Hepatocyte (in vitro differentiated cells): ENCODE data around the gene ELL. TPM values are rescaled to one million over a fixed set of nuclear protein-coding genes. Genes with fewer than 3 reads are reported as not detected.

Source experiments
- DNase-seq: peaks from one replicate; pipeline ENCODE4 v3.0.0-alpha.2; 2016; ENCODE audit warnings: low spot score
- H2AFZ ChIP-seq: fragments of 200-600 bp; sonication (generic); 2 replicates; pipeline ENCODE4 v1.6.0; 2016; ENCODE audit warnings: antibody characterized with exemption, mild to moderate bottlenecking
- H3K27ac ChIP-seq: fragments of 200-600 bp; sonication (generic); 2 replicates; pipeline ENCODE4 v1.5.1; 2016; ENCODE audit warnings: mild to moderate bottlenecking
- H3K27me3 ChIP-seq: fragments of 200-600 bp; sonication (generic); 2 replicates; pipeline ENCODE4 v1.6.1; 2016
- H3K36me3 ChIP-seq: fragments of 200-600 bp; sonication (generic); replicated peaks from 2 replicates; pipeline ENCODE4 v1.5.1; 2016; ENCODE audit warnings: low read depth; ENCODE audit not compliant: insufficient read depth
- H3K4me1 ChIP-seq: fragments of 200-600 bp; sonication (generic); 2 replicates; pipeline ENCODE4 v1.5.1; 2016; ENCODE audit warnings: mild to moderate bottlenecking, moderate library complexity; ENCODE audit not compliant: insufficient read depth
- H3K4me2 ChIP-seq: fragments of 200-600 bp; sonication (generic); 2 replicates; pipeline ENCODE4 v1.6.0; 2016
- H3K4me3 ChIP-seq: fragments of 200-600 bp; sonication (generic); 2 replicates; pipeline ENCODE4 v1.5.1; 2016; ENCODE audit warnings: mild to moderate bottlenecking
- H3K79me2 ChIP-seq: fragments of 200-600 bp; sonication (generic); 2 replicates; pipeline ENCODE4 v1.6.0; 2017; ENCODE audit warnings: mild to moderate bottlenecking
- H3K9me2 ChIP-seq: fragments of 200-600 bp; sonication (generic); replicated peaks from 2 replicates; pipeline ENCODE4 v1.6.0; 2017; ENCODE audit warnings: mild to moderate bottlenecking; ENCODE audit not compliant: insufficient read depth
- H3K9me3 ChIP-seq: fragments of 200-600 bp; sonication (generic); 2 replicates; pipeline ENCODE4 v1.5.1; 2016; ENCODE audit warnings: low read depth, mild to moderate bottlenecking
- H4K20me1 ChIP-seq: fragments of 200-600 bp; sonication (generic); 2 replicates; pipeline ENCODE4 v1.6.0; 2016; ENCODE audit warnings: mild to moderate bottlenecking; ENCODE audit not compliant: insufficient read depth, poor library complexity, severe bottlenecking
- EZH2 ChIP-seq: fragments of 200-600 bp; sonication (generic); IDR thresholded peaks from 2 replicates; pipeline ENCODE4 v1.6.1; 2016; ENCODE audit warnings: antibody characterized with exemption, mild to moderate bottlenecking, borderline replicate concordance
- EZH2phosphoT487 ChIP-seq: fragments of 200-600 bp; sonication (generic); IDR thresholded peaks from one replicate; pipeline ENCODE4 v1.6.1; 2018; ENCODE audit warnings: antibody characterized with exemption, mild to moderate bottlenecking, low read depth, moderate library complexity; ENCODE audit not compliant: unreplicated experiment, severe bottlenecking
- WGBS: methylation state at CpG from one replicate; pipeline ENCODE4 v1.1.6; 2016; ENCODE audit warnings: low lambda C conversion rate; ENCODE audit errors: missing lambda C conversion rate; 5-methylcytosine and 5-hydroxymethylcytosine counted together
- polyA plus RNA-seq: library from polyadenylated mRNA; unstranded; fragments of >200 nt; fragmentation: Nextera tagmentation; extraction: Ambion mirVana; gene quantifications from 2 replicates; pipeline ENCODE4 v1.2.1, GENCODE V29; 2016
- total RNA-seq: library from RNA; depleted of rRNA; stranded (reverse); fragments of >200 nt; gene quantifications from 2 replicates; pipeline ENCODE4 v1.2.3, GENCODE V29; 2014
- TF ChIP-seq, protein P1 (sequence below): fragments of 200-600 bp; sonication (generic); IDR thresholded peaks from 2 replicates; pipeline ENCODE4 v1.5.1; 2016; ENCODE audit warnings: antibody characterized with exemption, mild to moderate bottlenecking; ENCODE audit not compliant: poor library complexity

Gene ELL
- total and polyA plus RNA-seq, 2 experiments from 2014 or later, result 11.0 to 15.0 TPM

DNA sequence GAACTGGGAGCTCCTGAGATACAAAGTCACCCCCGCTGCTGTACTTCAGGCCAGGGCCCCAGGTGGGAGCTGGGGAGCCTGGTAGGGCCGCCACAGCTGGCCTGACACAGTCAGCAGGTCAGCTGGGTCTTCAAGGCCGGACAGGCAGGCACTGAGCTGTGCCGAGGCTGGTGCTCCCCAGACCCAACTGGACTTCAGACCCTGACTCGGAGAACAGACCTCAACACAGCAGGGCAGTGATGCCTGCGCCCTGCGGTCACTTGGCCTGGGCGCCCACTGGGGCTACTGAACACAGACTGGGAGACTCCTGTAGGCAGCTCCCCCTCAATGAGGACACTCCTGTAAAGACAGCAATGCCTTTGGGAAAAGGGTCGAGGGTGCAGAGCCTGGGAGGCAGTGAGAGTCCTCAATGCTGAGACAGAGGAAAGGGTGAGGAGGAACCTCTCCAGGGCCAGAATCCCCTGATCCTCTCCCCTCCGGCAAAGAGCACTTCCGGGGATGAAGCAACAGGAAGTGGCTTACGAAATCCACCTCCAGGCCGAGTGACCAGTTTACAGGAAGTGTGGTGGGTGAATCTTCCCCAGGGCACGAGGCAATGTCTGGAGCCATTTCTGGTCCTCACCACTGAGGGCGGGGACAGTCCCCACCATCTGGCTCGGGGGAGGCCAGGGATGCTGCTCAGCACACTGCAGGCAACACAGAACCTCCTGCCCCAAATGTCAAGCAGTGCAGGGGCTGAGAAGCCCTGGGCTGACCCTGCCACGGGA is 43.1 kb downstream of the ELL start:
- Histone ChIP-seq H3K4me2 (peak overlapping the region; percentile 49), H3K27me3 (no peaks in the 10 kb centered on the region), H2AFZ (no peak overlapping the region), H3K9me2 (no peaks in the 10 kb centered on the region), H3K36me3 (no peaks in the 10 kb centered on the region), H3K27ac (peak overlapping the region; percentile 89), H3K79me2 (peaks cover 85% of the 10 kb centered on the region), H3K4me3 (no peak overlapping the region), H4K20me1 (peaks cover 40% of the 10 kb centered on the region), H3K4me1 (peaks cover 23% of the 10 kb centered on the region), H3K9me3 (no peaks in the 10 kb centered on the region)
- peak; percentile 80 for DNase-seq
- TF ChIP-seq EZH2 (no peak), EZH2phosphoT487 (no peak)
- TF ChIP-seq, protein P1, sequence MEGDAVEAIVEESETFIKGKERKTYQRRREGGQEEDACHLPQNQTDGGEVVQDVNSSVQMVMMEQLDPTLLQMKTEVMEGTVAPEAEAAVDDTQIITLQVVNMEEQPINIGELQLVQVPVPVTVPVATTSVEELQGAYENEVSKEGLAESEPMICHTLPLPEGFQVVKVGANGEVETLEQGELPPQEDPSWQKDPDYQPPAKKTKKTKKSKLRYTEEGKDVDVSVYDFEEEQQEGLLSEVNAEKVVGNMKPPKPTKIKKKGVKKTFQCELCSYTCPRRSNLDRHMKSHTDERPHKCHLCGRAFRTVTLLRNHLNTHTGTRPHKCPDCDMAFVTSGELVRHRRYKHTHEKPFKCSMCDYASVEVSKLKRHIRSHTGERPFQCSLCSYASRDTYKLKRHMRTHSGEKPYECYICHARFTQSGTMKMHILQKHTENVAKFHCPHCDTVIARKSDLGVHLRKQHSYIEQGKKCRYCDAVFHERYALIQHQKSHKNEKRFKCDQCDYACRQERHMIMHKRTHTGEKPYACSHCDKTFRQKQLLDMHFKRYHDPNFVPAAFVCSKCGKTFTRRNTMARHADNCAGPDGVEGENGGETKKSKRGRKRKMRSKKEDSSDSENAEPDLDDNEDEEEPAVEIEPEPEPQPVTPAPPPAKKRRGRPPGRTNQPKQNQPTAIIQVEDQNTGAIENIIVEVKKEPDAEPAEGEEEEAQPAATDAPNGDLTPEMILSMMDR, result no peak
- 75% methylated on average over 17 of the region's 17 CpGs for WGBS

DNA sequence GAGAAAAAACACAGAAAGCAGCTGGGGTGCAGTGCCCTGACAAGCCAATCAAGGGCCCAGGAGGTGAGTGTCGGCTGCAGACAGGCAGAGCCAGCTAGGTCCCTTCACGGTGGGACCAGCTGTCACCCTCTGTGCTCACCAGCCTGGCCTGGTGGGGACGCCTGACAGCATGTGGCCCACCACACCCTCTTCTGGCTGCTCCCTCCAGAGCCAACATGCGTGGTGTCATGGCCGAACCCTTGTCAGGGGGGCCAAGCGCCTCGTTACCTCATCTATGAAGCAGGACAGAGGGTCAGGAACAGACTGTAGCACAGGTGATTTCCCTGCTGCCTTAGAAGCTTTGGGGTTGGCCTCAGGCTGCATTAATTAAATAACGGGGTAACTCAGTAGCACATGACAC is 43.9 kb downstream of the ELL start:
- H3K9me2 ChIP-seq, result no peaks in the 10 kb centered on the region
- H3K4me2 ChIP-seq, result no peak overlapping the region
- no peaks in the 10 kb centered on the region for H3K27me3 ChIP-seq
- WGBS, result 97% methylated on average over 8 of the region's 8 CpGs
- H4K20me1 ChIP-seq, result peaks cover 37% of the 10 kb centered on the region
- H3K4me1 ChIP-seq, result peaks cover 23% of the 10 kb centered on the region
- peak overlapping the region; percentile 89 for H3K27ac ChIP-seq
- H2AFZ ChIP-seq, result no peak overlapping the region
- DNase-seq, result no peak
- H3K36me3 ChIP-seq, result no peaks in the 10 kb centered on the region
- no peaks in the 10 kb centered on the region for H3K9me3 ChIP-seq
- TF ChIP-seq EZH2 (no peak), EZH2phosphoT487 (no peak)
- TF ChIP-seq, protein P1, result no peak
- H3K4me3 ChIP-seq, result no peak overlapping the region
- H3K79me2 ChIP-seq, result peaks cover 85% of the 10 kb centered on the region

DNA sequence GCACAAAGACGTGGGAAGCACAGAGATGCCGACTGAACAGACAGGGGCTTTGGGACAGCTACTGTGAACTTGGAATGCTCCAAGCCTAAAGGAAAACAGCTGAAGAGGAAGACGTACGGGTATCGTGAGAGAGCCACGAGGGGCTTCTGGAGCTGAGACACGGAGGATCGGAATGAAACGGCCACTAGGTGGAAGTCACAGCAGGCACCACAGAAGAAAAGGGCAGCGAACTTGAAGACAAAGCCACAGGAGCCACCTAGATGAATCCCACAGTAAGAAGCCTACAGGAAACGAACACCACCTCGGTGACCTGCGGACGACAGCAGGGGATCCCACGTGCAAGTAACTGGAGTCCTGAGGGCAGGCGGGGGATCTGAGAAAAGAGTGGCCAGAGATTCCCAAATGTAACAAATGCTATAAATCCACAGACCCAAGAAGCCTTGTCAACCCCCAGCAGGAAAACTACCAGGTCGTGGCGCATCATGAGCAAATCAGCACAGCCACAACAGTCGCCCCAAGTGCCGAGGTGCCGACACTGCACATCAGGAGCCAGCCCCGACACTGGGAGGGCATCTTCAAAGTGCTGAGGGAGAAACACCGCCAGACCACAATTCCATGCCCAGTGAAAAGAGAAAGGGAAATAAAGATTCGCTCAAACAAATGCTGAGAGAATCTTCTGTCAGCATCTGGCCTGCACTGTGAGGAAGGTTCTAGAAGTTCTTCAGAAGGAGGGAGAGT is 44.7 kb downstream of the ELL start:
- no peak overlapping the region for H3K4me2 ChIP-seq
- H3K4me1 ChIP-seq, result peaks cover 23% of the 10 kb centered on the region

More for the DNA sequence above, 44.7 kb downstream of the ELL start:
- DNase-seq, result no peak
- Histone ChIP-seq H3K27ac (no peak overlapping the region), H2AFZ (no peak overlapping the region), H3K27me3 (no peaks in the 10 kb centered on the region), H3K9me3 (no peaks in the 10 kb centered on the region), H3K36me3 (no peaks in the 10 kb centered on the region), H4K20me1 (peaks cover 38% of the 10 kb centered on the region), H3K79me2 (peaks cover 82% of the 10 kb centered on the region), H3K9me2 (no peaks in the 10 kb centered on the region), H3K4me3 (no peak overlapping the region)
- 84% methylated on average over 24 of the region's 24 CpGs for WGBS
- TF ChIP-seq, protein P1, result no peak
- TF ChIP-seq EZH2 (no peak), EZH2phosphoT487 (no peak)
